ENCODE results near the gene PIK3R4. TPM values are rescaled to one million over a fixed set of nuclear protein-coding genes. Genes with fewer than 3 reads are reported as not detected.

The PIK3R4 gene
- total and polyA plus RNA-seq, 11 donors = 10.9 to 24.3 (median 15.7) TPM

- DNase-seq = no peak
- ATAC-seq = no peak
- Histone ChIP-seq H3K36me3 (peaks cover 0 to 15% (median 13%) of the 10 kb centered on the region in 9 donors), H3K9me3 (no peaks in the 10 kb centered on the region), H3K27ac (peak overlapping the region in 9 of 12 donors; percentile 52 to 92 (median 89)), H3K4me3 (peak overlapping the region in 2 of 12 donors; percentile 80 to 81), H3K4me1 (peaks cover 4 to 32% (median 27%) of the 10 kb centered on the region in 12 donors), H3K27me3 (no peaks in the 10 kb centered on the region)
- TF ChIP-seq POLR2A (IDR thresholded peaks at IDR 0.05) = no peak
- TF ChIP-seq, protein P1, sequence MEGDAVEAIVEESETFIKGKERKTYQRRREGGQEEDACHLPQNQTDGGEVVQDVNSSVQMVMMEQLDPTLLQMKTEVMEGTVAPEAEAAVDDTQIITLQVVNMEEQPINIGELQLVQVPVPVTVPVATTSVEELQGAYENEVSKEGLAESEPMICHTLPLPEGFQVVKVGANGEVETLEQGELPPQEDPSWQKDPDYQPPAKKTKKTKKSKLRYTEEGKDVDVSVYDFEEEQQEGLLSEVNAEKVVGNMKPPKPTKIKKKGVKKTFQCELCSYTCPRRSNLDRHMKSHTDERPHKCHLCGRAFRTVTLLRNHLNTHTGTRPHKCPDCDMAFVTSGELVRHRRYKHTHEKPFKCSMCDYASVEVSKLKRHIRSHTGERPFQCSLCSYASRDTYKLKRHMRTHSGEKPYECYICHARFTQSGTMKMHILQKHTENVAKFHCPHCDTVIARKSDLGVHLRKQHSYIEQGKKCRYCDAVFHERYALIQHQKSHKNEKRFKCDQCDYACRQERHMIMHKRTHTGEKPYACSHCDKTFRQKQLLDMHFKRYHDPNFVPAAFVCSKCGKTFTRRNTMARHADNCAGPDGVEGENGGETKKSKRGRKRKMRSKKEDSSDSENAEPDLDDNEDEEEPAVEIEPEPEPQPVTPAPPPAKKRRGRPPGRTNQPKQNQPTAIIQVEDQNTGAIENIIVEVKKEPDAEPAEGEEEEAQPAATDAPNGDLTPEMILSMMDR (IDR thresholded peaks at IDR 0.05) = no peak
- intact Hi-C loops (cut with DNase I) = no loop called here
- 59 to 75% (median 70%) methylated on average over 3 of the region's 3 CpGs for WGBS, 4 donors
Measured at GRCh38 chr3:130748467-130748861, 1.8 kb upstream of the PIK3R4 start.

DNA sequence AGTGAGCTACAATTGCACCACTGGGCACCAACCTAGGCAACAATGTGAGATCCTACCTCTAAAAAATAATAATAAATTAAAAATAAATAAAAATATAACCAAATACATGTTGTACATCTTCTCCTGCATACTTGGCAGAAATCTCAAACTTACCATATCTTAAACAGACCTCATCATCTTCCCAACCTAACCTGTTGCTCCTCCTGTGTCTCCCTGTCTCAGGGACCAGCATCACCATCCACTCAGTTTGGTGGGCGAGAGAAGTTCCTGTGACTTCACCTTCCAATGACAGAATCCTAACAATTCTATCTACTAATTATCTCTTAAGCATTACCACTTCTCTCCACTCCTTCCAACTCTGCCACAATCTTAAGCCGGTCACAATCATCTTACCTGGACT lies 3.3 kb downstream of the PIK3R4 start:
- Histone ChIP-seq H3K9me3 (no peaks in the 10 kb centered on the region), H3K36me3 (peaks cover 0 to 50% (median 34%) of the 10 kb centered on the region in 9 donors), H3K27me3 (no peaks in the 10 kb centered on the region), H3K4me1 (peaks cover 7 to 68% (median 46%) of the 10 kb centered on the region in 12 donors), H3K27ac (no peak overlapping the region), H3K4me3 (no peak overlapping the region)
- WGBS, 4 donors = 83 to 89% (median 86%) methylated on average over 2 of the region's 2 CpGs
- intact Hi-C loops (cut with DNase I) = no loop called here
- TF ChIP-seq, protein P1 (IDR thresholded peaks at IDR 0.05) = no peak
- no peak for TF ChIP-seq POLR2A (IDR thresholded peaks at IDR 0.05)
- DNase-seq (no peak), ATAC-seq (no peak)

DNA sequence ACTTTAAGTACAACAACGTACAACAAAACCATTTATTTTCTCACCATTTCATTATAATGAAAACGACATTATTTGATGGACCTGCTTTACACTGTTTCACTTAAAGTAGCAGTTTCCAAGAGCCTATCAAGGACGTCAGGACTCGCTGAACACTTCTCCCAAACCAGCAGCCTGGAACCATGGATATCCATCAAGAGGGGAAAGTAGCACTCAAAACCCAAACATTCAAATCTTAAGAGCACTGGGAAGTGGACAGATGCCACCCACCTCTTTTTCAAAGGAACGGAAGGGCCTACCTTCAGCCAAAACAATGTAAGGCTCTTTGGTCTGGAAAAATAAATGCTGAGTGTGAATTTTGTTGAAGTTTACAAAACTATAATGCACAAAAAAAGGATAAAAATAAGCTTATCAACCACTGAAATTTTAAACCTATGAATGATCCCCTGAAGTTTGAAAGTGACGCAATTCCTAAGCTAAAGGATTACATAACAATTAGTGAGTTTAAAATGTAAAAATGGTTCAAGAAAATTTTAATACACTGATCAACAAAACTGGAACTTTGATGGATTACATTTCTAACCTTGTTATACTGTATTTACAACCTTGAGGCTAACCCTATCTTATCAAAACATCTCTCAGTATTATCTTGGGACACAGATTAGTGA lies 4.6 kb downstream of the PIK3R4 start:
- 80 to 86% (median 84%) methylated on average over 6 of the region's 6 CpGs for WGBS, 4 donors
- intact Hi-C loops (cut with DNase I) = no loop called here

DNA sequence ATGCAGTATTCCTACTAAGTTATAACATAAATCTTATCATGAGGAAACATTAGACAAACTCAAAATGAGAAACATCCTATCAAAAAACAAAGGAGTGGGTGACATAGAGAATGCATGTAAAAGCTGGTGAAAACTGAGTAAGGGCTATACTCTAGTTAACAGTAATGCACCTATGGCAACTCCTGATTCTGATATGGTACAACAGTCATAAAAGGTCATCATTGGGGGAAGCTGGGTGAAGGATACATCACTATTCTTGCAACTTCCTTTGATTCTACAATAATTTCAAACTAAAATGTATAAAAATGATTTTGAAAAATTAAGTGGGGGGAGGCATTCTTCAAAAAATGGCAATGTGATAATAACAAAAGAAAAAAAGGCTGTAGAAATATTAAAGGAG lies 6.8 kb downstream of the PIK3R4 start:
- DNase-seq = no peak
- no peak for ATAC-seq
- no peak overlapping the region for H3K27ac ChIP-seq
- intact Hi-C loops (cut with DNase I) = no loop called here
- no peaks in the 10 kb centered on the region for H3K27me3 ChIP-seq
- H3K4me3 ChIP-seq = no peak overlapping the region
- no peaks in the 10 kb centered on the region for H3K9me3 ChIP-seq
- TF ChIP-seq, protein P1 (IDR thresholded peaks at IDR 0.05) = no peak
- TF ChIP-seq POLR2A (IDR thresholded peaks at IDR 0.05) = no peak
- peaks cover 0 to 64% (median 42%) of the 10 kb centered on the region in 9 donors for H3K36me3 ChIP-seq
- H3K4me1 ChIP-seq = peaks cover 3 to 54% (median 33%) of the 10 kb centered on the region in 12 donors

More for the DNA sequence above, 4.6 kb downstream of the PIK3R4 start:
- H3K27me3 ChIP-seq = no peaks in the 10 kb centered on the region
- H3K4me3 ChIP-seq = no peak overlapping the region
- H3K36me3 ChIP-seq = peaks cover 0 to 50% (median 34%) of the 10 kb centered on the region in 9 donors
- ATAC-seq (no peak), DNase-seq (no peak)
- H3K9me3 ChIP-seq = no peaks in the 10 kb centered on the region
- H3K27ac ChIP-seq = no peak overlapping the region
- TF ChIP-seq, protein P1 (IDR thresholded peaks at IDR 0.05) = no peak
- no peak for TF ChIP-seq POLR2A (IDR thresholded peaks at IDR 0.05)
- peaks cover 7 to 68% (median 46%) of the 10 kb centered on the region in 12 donors for H3K4me1 ChIP-seq
